HepG2 (cell line): ENCODE results near the gene KCTD13.

Source experiments
- AHR ChIP-seq: IDR thresholded peaks from 2 replicates; pipeline ENCODE4 v1.6.1; 2018; ENCODE audit warnings: missing genetic modification reagents, missing compliant biosample characterization
- FOXP4 ChIP-seq: sonication (generic); formaldehyde crosslinking; IDR thresholded peaks from 2 replicates; pipeline ENCODE4 v1.4.0; 2020; ENCODE audit warnings: missing genetic modification reagents
- NFRKB ChIP-seq: fragments of 450-650 bp; IDR thresholded peaks from 2 replicates; pipeline ENCODE4 v1.6.1; 2017
- PHF5A ChIP-seq: IDR thresholded peaks from one replicate; pipeline ENCODE4 v1.6.1; 2018; ENCODE audit warnings: low read depth, missing genetic modification reagents; ENCODE audit not compliant: unreplicated experiment
- POLR2AphosphoS5 ChIP-seq: IDR thresholded peaks from 2 replicates; pipeline ENCODE4 v1.6.1; 2012; ENCODE audit warnings: low read depth, low read length
- THRA ChIP-seq: sonication (generic); formaldehyde crosslinking; IDR thresholded peaks from 2 replicates; pipeline ENCODE4 v1.4.0; 2020; ENCODE audit warnings: missing genetic modification reagents, borderline replicate concordance
- USF2 ChIP-seq, 2 experiments: sonication (generic) in 1 of 2; formaldehyde crosslinking in 1 of 2; IDR thresholded peaks; 2 replicates each; pipeline versions ENCODE4 v1.5.1 to v1.6.1; 2011 to 2020; ENCODE audit warnings: borderline replicate concordance in 1 of 2, low read depth in 1 of 2, low read length in 1 of 2, mild to moderate bottlenecking in 1 of 2, missing genetic modification reagents in 1 of 2, moderate library complexity in 1 of 2
- YY1 ChIP-seq: IDR thresholded peaks from 2 replicates; pipeline ENCODE4 v1.6.1; 2011; ENCODE audit warnings: low read length, low read depth, moderate library complexity, mild to moderate bottlenecking; ENCODE audit not compliant: insufficient read depth, insufficient replicate concordance
- ZBTB33 ChIP-seq: sonication (generic); formaldehyde crosslinking; IDR thresholded peaks from 2 replicates; pipeline ENCODE4 v1.4.0; 2020; ENCODE audit warnings: missing genetic modification reagents
- ZKSCAN1 ChIP-seq: fragments of 150-350 bp; IDR thresholded peaks from 2 replicates; pipeline ENCODE4 v1.6.1; 2014; ENCODE audit warnings: low read length
- ZNF639 ChIP-seq: conservative IDR thresholded peaks from 2 replicates; pipeline ENCODE4 v1.6.1; 2018; ENCODE audit warnings: missing genetic modification reagents

GRCh38 chr16:29900888-29901606 lies 25.0 kb downstream of the KCTD13 start:
- TF ChIP-seq USF2 (IDR thresholded peaks at IDR 0.05; ENCODE audit: low read depth, low read length) (no peak), USF2 (CRISPR knock-in tag; IDR thresholded peaks at IDR 0.05; ENCODE audit: borderline replicate concordance) (no peak), AHR (peak; percentile 46; the same call in 1 of the 2 replicates), ZBTB33 (CRISPR knock-in tag) (no peak), ZNF639 (CRISPR knock-in tag) (no peak), NFRKB (no peak), THRA (no peak; the same call in 1 of the 2 replicates), ZKSCAN1 (no peak), FOXP4 (no peak), YY1 (no peak), POLR2AphosphoS5 (no peak), PHF5A (CRISPR knock-in tag) (no peak)
